A549 (cell line): ENCODE results near the gene TBX6.

Experiments
- CTCF ChIP-seq: fragments of >200 bp; sonication (Bioruptor Twin); formaldehyde crosslinking; IDR thresholded peaks from 3 replicates; pipeline ENCODE4 v1.5.1; 2016
- KDM1A ChIP-seq: fragments of 200-600 bp; sonication (generic); IDR thresholded peaks from 2 replicates; pipeline ENCODE4 v1.6.1; 2016; ENCODE audit warnings: low read depth, mild to moderate bottlenecking
- KDM5A ChIP-seq: fragments of 200-600 bp; sonication (generic); IDR thresholded peaks from 2 replicates; pipeline ENCODE4 v1.6.1; 2016; ENCODE audit warnings: antibody characterized with exemption, mild to moderate bottlenecking
- MYC ChIP-seq: IDR thresholded peaks from 2 replicates; pipeline ENCODE4 v1.6.1; 2012; ENCODE audit warnings: mild to moderate bottlenecking, inconsistent platforms, low read length, improper control_type of control experiment, borderline replicate concordance
- PBX3 ChIP-seq: IDR thresholded peaks from 2 replicates; pipeline ENCODE4 v1.6.1; 2012

GRCh38 chr16:30131869-30132475, 40.2 kb upstream of the TBX6 start:
- TF ChIP-seq KDM1A (no peak), MYC (no peak), CTCF (no peak), KDM5A (no peak), PBX3 (no peak)
